NCI-H1092 (cell line): Measurements from ENCODE around the gene TRHDE.

Experiments
- DNase-seq: peaks from one replicate; lab custom pipeline; 2025; lab: John Stamatoyannopoulos, UW

TRHDE gene

DNA sequence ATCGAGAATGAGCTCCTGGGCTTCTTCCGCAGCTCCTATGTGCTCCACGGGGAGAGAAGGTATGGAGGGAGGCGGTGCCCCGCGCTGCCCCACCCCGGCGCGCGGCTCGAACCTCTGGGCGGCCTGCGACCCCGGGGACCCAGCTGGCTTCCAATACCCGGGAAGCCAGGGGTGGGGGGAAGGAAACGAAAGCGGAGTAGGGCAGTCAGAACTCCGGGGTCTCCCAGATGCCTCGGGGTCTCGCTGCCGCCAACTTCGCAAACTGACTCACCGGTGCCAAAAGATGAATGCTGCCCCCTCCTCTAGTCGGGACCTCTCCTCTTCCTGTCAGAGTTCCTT, 1.3 kb downstream of the TRHDE start:
- no peak for DNase-seq

DNA sequence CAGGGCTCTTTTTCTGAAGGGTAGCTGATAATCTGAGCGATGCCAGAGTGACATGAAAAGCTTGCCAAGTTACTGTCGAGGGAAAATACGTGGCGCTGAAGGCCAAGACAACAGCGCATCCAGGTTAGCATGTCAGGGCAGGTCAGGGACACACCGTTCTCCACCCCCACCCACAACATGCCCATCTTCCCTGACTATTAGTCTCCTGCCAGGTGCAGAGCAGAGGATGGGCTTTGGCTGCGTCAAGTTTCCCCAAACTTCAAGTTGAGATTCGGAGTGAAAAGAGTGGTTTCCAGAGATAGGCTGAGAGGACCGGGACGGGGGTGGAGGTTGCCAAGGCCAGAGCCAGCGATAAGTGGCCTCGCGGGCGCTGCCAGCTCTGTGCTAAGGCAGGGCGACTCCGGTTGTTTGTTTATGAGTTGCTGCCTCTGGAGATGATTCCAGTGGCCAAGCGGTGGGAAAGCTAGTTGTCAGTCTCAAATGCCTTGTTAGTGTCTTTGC, 1.7 kb downstream of the TRHDE start:
- DNase-seq: no peak

DNA sequence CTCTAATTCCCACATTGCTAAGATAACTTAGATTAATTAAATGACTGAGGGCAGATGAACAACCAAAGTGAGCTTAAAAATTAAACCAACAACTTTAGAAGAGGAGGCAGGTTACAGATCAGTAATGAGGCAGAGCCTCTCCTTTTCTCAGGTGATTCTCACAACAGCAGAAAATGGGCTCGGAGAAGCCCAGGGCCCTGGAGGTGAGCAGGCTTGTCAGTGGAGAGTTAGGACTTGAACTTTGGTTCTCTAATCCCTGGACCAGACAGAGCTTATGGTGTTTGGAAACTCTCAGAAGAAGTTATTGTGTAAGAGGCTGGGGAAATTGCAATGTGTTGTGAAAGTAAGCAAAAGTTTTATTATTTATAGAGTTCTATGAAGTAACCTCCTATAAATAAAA, 2.8 kb downstream of the TRHDE start:
- DNase-seq: no peak

DNA sequence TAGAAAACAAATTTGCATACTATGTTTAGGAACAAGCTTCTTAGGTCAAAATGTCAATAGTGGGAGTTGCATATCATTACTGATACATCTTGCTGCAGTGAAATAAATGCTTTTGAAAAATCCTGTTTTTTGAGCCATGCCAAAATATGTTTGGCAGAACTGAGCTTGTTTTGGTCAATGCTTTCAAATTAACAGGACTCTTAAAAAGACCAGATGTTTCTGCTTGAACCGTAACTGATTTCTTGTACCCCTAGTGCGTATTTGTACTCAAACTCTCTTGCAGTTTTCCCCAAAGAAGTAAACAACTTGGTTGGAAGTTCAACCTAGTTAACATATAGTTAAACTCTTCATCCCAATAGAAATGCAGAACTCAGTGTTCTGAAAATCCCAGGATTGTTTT, 3.4 kb downstream of the TRHDE start:
- DNase-seq: no peak

DNA sequence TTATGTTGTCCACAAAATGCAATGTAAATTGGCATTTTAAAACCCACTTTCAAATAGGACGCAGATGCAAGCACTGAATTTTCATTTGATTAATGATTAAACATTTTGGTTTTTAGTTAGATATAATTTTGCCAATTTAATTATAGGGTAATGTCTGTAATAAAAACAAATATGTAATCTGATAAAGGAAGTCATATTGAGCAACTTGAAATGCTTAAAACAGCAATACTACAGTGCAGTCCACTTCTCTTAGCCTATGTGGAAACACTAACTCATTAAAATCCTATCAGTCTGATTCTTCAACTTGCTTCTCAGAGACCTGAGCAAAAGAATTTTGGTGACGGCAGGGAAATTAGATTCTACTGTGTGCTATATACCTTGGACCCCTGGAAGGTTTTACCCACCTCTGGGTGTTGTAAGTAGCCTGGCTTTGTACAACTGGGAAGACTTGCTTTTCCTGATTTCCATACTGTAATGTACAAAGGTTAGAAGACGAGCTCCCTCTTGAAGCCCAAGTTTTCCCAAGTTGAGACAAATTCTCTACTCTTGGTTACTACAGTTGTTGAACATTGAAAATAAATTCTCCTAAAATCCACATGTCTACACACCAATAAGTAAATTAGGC, 4.1 kb downstream of the TRHDE start:
- no peak for DNase-seq

DNA sequence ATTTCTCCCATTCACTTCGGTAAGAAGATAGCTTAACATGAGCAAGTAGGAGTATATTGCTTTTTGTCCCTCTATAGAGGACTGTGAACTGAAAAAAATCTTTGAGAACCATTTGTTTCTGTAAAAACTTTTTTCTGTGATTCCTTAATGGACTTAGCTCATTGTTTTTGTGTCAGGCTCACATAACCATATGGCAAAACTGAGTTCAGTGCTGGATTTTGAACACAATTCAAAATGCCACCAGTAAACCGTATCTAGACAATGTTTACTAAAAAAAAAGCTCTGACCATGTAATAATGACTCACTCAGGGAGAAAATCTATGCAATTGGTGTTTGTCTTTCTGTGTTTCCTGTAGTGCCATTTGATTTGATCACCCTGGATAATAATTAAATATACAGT, 5.2 kb downstream of the TRHDE start:
- DNase-seq: no peak

DNA sequence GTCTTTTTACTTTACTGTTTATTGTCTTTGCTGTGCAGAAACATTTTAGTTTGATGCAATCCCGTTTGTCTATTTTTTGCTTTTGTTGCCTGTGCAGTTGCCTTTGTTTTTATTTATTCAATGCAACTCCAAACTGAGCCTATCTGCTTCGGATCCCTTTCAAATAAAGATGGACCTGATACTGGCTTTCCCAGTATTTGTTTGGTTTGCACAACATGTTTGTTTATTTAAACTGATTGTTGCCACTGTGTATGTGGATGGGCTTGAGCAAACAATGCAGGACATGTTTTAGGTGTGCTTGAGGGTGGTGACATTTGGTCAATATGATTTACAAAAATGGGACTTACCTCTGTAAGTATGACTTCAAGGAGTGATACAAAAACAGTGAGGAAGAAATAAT, 6.7 kb downstream of the TRHDE start:
- DNase-seq: no peak

DNA sequence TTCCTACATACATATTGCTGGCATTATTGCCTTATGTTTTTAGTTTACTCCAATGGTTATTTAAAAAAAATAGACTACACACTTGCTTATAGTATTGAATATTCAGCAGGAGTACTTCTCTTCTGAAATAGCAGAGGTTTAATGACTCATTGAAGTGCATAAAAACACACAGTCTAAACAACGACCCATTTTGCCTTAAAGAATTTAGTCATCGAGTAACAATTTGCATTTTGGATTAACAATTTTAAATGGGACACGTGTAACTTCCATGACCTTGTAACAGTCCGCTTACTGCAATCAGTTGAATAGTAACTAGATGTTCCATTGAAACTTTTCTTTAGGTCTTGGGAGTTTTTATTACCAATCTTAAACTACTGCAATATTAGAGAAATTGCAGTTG, 9.0 kb downstream of the TRHDE start:
- DNase-seq: no peak

DNA sequence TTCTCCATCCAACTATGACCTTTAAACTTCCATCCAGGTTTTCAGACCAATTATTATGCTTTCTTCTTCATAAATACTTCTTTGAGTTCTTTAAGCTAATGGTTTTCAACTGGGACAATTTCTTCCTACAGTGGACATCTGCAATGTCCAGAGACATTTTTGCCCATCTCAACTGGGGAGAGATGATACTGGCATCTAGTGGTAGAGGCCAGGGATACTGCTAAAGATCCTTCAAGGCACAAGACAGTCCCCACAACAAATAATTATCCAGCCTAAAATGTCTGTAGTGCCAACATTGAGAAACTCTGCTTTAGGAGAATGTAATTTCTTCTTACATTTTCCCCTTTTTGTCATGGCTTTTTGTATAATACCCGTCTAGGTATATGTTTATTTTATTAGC, 10.6 kb downstream of the TRHDE start:
- no peak for DNase-seq

DNA sequence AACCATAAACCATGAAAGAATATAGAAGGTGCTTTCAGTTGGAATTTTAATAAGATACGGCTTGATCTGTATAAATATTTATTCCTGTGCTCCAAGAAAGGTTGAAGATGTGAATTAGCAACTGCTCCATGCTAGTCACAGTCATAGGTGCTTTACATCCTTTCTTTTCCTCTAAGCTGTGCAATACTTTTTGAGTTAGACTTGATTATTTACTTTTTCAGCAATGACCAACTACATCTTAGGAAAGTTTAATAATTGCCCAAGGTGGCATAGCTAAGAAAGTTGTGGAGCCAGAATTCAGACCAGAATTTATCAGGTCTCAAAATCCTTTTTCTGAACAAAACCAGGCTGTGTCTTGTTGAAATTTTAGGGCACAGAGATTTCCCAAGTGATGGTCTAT, 13.7 kb downstream of the TRHDE start:
- DNase-seq: no peak

DNA sequence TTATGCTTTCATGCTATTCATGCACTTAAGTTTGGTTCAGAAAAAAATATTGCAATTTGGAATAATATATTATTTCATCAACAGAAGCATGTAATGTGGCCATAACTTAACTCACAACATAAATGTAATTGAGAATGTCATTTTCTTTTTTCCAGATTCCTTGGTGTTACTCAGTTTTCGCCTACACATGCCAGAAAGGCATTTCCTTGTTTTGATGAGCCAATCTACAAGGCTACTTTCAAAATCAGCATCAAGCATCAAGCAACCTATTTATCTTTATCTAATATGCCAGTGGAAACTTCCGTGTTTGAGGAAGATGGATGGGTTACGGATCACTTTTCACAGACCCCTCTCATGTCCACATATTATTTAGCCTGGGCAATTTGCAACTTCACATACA, 14.4 kb downstream of the TRHDE start:
- no peak for DNase-seq

DNA sequence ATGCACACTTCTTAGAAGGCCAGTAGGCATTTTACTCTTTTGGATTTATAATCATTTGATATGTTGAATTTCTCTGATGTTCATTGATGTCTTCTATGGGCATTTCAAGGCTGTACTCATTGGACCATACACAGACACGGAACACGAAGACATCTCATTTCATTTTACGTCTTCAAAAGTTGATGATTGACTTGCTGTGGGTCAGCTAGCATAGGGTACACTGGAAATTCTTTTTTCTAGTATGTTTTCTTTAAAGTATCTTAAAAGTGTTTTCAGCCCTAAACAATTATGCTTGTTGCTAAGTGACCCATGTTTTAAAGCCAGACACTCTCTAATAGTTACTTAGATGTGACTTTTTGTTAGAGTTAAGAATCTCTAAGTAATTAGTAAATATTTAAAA, 16.3 kb downstream of the TRHDE start:
- no peak for DNase-seq

DNA sequence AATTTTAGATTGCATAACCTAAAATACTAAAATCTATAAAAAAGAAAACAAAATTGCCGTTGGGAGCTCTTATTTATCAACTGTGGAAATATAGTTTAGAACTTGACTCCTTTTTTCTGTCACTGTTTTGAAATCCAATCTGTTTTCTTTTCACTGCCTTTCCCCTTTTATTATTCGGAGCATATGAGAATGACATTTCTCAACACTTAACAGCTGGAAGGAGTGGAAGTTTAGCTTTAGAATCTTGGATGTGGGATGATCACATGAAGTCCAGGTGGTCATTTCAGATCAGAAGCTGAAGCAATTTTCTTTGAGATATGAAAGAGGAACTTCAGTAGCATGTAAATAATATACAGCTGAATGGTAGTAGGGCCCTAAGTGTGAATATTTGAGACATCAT, 16.7 kb downstream of the TRHDE start:
- DNase-seq: no peak

DNA sequence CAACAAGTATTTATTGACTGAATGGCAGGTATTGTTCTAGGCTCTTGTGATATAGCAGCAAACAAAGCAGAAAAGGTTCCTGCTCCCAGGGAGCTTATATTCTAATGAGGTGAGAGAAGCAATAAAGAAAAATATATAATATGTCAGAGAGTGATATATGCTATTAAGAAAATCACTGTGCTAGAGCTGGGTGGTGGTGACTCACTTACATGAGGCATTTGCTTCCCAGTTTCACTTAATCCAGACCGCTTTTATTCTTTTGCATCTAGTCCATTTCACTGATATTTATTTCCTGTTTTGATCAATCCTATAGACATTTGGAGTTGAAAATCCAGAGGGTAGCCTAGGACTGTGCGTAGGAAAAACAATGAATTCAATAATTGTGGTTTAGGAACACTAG, 17.5 kb downstream of the TRHDE start:
- no peak for DNase-seq

DNA sequence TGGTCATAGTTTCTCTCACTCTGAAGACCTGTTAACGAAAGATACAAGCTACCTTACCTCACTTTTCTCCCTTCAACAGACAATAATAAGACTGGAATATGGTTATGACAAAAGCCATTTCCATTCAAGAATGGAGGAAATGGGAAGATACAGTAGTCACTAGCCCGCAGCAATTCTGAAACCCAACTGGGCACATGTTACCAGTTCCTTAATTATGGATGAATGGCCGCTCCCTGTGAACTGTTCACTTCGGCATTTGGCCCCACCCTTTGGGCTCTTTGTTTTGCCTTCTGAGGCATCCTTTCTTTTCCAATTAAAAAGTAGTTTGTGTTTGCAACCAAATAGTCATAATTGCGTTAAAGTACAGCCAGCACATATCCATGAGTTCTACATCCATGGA, 19.0 kb downstream of the TRHDE start:
- DNase-seq: no peak

DNA sequence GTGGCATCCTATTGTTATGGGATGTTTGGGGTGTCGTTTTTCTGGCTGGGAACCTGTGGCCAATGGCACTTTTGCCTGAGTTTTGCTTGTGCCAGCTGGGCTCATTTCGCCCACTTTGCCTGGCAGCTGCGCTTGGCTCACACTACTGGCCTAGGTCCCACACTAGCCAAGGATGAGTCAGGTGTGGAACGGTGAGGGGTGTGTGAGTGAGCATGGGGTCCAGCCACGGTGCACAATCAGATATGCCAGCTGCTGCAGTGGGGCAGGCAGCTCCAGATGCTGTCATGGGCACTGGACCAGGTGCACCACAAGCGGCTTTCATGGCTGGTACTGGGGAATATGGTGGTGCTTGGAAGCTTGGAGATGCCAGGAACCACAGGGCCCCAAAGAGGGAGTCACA, 21.5 kb downstream of the TRHDE start:
- DNase-seq: no peak

DNA sequence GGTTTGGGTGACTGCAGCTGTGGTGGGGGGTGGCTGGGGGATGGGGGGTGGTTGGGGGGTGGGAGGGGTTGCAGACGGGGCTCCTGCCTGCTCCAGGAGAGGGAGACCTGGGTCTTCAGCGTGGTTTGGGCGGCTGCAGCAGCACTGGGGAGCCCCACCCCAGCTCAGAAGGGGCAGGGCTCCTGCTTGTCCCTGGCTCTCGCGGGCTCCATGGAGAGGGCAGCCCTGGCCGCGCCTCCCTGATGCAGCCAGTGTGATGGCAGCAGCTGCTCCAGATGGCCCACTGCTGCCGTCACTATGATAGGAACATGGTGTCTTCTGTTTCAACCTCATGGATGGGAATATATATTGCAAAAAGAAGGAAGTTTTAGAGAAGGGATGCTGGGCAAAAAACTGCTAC, 22.9 kb downstream of the TRHDE start:
- DNase-seq: no peak

DNA sequence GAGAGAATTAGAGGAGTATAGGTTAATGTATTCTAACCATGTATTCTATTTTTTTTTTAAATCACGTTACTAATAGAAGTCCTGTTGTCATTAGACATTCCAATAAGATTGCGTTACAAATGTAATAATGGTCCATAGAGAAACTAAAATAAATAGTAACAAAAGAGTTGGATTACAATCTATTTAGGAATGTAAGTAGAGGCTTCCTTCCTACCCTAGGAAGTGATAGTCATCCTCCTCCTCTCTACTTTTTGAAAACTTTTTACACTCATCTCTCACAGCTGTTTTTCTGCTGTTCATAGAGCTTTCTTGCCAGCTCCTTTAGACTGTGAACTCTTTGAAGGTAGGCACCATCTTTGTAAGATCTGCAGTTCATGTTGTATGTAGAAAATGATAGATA, 23.6 kb downstream of the TRHDE start:
- DNase-seq: no peak

DNA sequence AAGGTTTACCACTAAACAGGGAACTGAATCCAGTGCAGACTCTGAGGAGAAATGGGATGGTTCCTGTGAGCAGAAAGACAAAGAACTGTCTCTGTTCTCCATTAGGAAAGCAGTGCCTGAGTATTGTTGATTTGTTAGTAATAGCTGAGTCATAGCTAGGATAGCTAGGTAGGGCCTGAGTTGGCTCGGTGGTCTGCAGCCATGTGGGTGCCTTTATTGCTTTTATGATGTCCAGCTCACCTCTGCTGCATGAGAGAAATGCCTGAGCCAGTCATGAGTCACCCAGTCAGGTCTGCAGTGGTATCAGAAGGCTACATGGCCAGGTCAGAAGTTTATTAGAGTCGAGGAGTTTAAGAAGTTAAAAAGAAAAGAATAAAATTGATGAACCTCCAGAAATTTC, 24.2 kb downstream of the TRHDE start:
- no peak for DNase-seq

DNA sequence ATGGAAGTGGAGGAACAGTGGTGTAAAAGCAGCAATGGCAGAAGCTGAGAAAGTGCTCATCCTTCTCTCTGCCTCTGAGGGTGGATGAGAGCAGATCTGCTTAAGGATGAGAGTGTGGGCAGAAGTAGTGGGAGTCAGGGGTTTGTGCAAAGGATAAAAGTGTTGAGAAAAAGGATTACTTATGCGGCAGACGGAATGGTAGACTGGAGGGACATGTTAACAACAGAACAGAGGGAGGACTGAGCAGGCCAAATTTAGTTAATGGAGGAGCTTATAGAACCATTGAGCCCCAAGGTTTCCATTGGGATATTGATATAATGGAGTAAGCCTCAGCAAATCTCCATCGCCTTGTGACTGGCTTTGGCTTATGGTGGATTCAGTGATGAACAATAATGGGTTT, 25.5 kb downstream of the TRHDE start:
- DNase-seq: no peak

DNA sequence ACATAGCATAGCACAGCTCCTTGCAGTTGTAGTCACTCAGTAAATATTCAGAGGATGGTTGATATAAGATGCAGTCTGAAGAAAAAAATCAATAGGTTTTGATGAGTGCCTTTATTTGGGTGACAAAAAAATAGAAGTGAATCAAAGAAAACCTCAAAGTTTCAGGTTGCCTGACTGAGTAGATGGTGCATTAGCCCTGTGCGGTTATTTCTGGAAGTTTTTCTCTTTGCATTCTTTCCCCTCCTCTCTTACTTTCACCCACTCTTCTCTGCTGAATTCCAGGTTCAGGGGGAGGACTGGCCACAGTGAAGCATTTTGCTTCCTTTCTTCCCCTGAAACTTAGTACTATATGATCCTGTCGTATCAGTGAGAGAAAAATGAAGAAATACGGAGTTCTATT, 28.6 kb downstream of the TRHDE start:
- no peak for DNase-seq

DNA sequence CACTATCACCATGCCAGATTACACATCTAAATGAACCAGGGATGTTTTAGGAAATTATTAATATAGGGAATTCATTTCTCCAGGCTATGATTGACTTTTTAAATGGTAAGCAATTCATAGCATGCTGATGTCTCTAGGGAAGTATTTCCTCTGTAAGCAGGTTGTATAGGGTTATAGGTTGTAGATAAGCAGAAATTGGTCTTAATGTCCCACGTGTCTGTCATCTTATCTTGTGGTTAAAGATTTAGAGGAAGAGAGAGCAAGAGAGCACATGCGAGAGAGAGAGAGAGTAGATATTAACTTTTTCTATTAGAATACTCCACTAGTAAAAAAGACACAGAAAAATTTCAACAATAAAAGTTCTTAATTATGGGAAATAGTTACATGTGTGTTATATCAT, 32.6 kb downstream of the TRHDE start:
- no peak for DNase-seq

DNA sequence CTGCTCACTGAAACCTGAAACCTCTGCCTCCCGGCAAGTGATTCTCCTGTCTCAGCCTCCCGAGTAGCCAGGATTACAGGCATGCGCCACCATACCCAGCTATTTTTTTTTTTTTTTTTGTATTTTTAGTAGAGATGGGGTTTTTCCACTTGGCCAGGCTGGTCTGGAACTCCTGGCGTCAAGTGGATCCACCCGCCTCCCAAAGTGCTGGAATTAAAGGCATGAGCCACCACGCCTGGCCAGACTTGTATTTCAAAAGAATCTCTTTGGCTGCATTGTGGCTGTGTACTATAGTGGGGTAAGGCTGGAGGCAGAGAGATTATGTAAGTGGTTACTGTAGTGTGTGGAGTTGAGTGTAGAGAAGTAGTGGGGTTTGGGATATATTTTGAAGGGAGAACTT, 35.1 kb downstream of the TRHDE start:
- no peak for DNase-seq

DNA sequence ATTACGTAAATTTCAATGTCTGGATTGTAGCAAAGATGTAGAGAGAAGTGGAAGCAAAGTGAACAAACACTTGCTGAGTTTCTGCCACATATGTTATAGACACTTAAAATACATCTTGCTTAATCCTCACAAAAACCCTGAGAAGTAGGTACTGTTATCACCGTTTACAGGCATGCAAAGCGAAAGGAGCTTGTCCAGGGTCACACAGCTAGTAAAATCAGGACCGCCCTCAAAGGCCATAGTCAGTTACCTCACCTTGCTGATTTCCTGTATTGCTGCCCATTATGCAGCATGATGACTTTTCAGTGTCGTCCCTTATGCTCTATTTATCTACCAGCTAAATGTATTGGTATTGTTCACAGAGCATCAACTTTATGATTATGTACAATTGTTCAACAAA, 39.8 kb downstream of the TRHDE start:
- no peak for DNase-seq

DNA sequence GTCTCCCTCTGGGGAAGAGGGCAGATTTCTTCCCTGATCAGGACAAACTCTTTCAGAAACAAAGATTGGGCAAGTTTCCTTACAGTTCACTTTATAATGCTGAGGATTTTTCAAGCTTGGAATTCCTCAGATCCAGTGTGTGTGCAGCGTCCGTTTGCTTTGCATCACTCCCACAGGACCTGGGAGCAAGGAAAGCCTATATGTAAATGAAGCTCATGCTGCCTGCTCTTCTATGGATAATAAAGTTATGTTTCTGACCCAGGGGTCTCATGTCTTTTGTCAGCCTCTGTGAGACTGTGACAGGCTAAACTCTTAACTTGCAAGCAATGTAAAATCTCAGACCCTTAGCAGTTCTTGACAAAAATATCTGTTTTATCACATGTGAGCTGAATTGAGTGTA, 41.6 kb downstream of the TRHDE start:
- no peak for DNase-seq
